ENCODE measurements around the gene OR1A1. TPM values are rescaled to one million over a fixed set of nuclear protein-coding genes. Genes with fewer than 3 reads are reported as not detected.

The OR1A1 gene
- total RNA-seq, 1 experiment from 2014 or later = not detected

GRCh38 chr17:3189961-3190360 is 17.5 kb upstream of the OR1A1 start:
- Mint-ChIP-seq H3K4me3 (no peak overlapping the region), H3K9me3 (peaks cover 5% of the 10 kb centered on the region), H3K27me3 (ENCODE audit: low read depth) (peaks cover 3% of the 10 kb centered on the region; the same call in 1 of the 2 replicates), H3K27ac (no peak overlapping the region), H3K36me3 (no peaks in the 10 kb centered on the region), H3K4me1 (no peaks in the 10 kb centered on the region)
- DNase-seq (ENCODE audit: low spot score) (no peak), ATAC-seq (no peak)
- CTCF ChIA-PET = no interaction called here
- TF ChIP-seq ATF3 (CRISPR knock-in tag; conservative IDR thresholded peaks at IDR 0.05) (no peak), NR2C2 (CRISPR knock-in tag; IDR thresholded peaks at IDR 0.05) (no peak), HMGA2 (CRISPR knock-in tag; IDR thresholded peaks at IDR 0.05) (no peak), ZBTB21 (CRISPR knock-in tag; IDR thresholded peaks at IDR 0.05; ENCODE audit: borderline replicate concordance) (no peak)
- POLR2A ChIA-PET = no interaction called here

GRCh38 chr17:3197219-3197618 is 10.2 kb upstream of the OR1A1 start, which contains the start of gene OR1A2:
TSS of gene OR1A2 (plus strand) at chr17:3197519. CDS start at chr17:3197519, 0 bp downstream.
- Mint-ChIP-seq H3K27ac (no peak within 1 kb of the TSS), H3K27me3 (ENCODE audit: low read depth) (peaks cover 2% of the 10 kb centered on the region; the same call in 1 of the 2 replicates), H3K4me3 (no peak within 1 kb of the TSS), H3K9me3 (peaks cover 27% of the 10 kb centered on the region), H3K4me1 (no peaks in the 10 kb centered on the region), H3K36me3 (peaks cover 8% of the 10 kb centered on the region)
- POLR2A ChIA-PET = no interaction called here
- DNase-seq (ENCODE audit: low spot score) (no peak), ATAC-seq (no peak)
- CTCF ChIA-PET = interaction anchor here (0.5 kb wide), 1 partner anchor 270 kb away, joined by 3 read pairs; no protein-coding TSS in a partner anchor
- TF ChIP-seq ZNF281 (CRISPR knock-in tag; IDR thresholded peaks at IDR 0.05) (no peak), ZSCAN18 (CRISPR knock-in tag; IDR thresholded peaks at IDR 0.05) (no peak), HMGA2 (CRISPR knock-in tag; IDR thresholded peaks at IDR 0.05) (no peak), ZNF512 (CRISPR knock-in tag; IDR thresholded peaks at IDR 0.05; ENCODE audit: borderline replicate concordance) (no peak), GRHL2 (CRISPR knock-in tag; IDR thresholded peaks at IDR 0.05; ENCODE audit: insufficient replicate concordance, severe bottlenecking) (no peak), RELA (CRISPR knock-in tag; IDR thresholded peaks at IDR 0.05; ENCODE audit: borderline replicate concordance) (no peak), CREM (CRISPR knock-in tag; IDR thresholded peaks at IDR 0.05) (no peak), ATF3 (CRISPR knock-in tag; conservative IDR thresholded peaks at IDR 0.05) (no peak)

GRCh38 chr17:3208484-3208883 is 1.0 kb downstream of the OR1A1 start:
- Mint-ChIP-seq H3K36me3 (no peaks in the 10 kb centered on the region), H3K27me3 (ENCODE audit: low read depth) (peaks cover 11% of the 10 kb centered on the region), H3K4me3 (no peak overlapping the region), H3K4me1 (peaks cover 8% of the 10 kb centered on the region), H3K27ac (no peak overlapping the region), H3K9me3 (peaks cover 29% of the 10 kb centered on the region)
- DNase-seq (ENCODE audit: low spot score) (no peak), ATAC-seq (no peak)
- ChIA-PET POLR2A (no interaction called here), CTCF (no interaction called here)
- no peak for TF ChIP-seq CREM (CRISPR knock-in tag; IDR thresholded peaks at IDR 0.05)
- no peak for TF ChIP-seq HMGA2 (CRISPR knock-in tag; IDR thresholded peaks at IDR 0.05)
- TF ChIP-seq CBFB (CRISPR knock-in tag; IDR thresholded peaks at IDR 0.05; ENCODE audit: low read depth) = no peak
- no peak for TF ChIP-seq AFF4 (CRISPR knock-in tag; IDR thresholded peaks at IDR 0.05; ENCODE audit: borderline replicate concordance)
- no peak for TF ChIP-seq HMGXB4 (CRISPR knock-in tag; IDR thresholded peaks at IDR 0.05)
- TF ChIP-seq ERG (CRISPR knock-in tag; IDR thresholded peaks at IDR 0.05) = no peak
- TF ChIP-seq ZNF416 (CRISPR knock-in tag; IDR thresholded peaks at IDR 0.05) = no peak
- no peak for TF ChIP-seq EMX1 (CRISPR knock-in tag; IDR thresholded peaks at IDR 0.05)
- no peak for TF ChIP-seq CREB1 (CRISPR knock-in tag; IDR thresholded peaks at IDR 0.05)

All from WTC11 (cell line).